HG02973 (cell line): Measurements from ENCODE around the gene SPACDR.

Source experiments
- ATAC-seq: cut with Tn5 transposase; IDR thresholded peaks from one replicate; pipeline ENCODE4 v1.9.1; 2021; ENCODE audit warnings: moderate library complexity; ENCODE audit not compliant: unreplicated experiment

SPACDR gene

GRCh38 chr7:100486111-100486636 is 22.1 kb upstream of the SPACDR start:
- ATAC-seq, result no peak

DNA sequence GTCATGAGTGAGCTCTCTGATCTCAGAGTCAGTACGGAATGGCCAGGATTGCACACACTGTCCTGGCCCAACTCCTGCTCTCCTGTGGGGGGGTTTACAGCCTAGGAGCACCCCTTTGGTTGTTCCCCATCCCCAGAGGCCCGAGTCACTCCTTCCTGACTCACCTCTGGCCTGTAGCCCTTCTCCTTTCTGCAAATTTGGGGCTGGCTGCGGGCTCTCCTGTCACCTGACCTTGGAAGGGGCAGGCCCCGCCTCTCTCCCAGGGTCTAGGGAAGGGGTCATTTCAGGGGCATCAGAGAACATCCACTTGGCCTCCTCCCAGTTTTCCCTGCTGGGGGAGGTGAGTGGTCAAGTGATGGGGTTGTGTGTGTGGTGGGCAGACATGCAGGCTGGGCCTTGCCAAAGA is 21.4 kb upstream of the SPACDR start:
- ATAC-seq, result no peak

GRCh38 chr7:100484673-100485045 is 20.6 kb upstream of the SPACDR start:
- no peak for ATAC-seq

DNA sequence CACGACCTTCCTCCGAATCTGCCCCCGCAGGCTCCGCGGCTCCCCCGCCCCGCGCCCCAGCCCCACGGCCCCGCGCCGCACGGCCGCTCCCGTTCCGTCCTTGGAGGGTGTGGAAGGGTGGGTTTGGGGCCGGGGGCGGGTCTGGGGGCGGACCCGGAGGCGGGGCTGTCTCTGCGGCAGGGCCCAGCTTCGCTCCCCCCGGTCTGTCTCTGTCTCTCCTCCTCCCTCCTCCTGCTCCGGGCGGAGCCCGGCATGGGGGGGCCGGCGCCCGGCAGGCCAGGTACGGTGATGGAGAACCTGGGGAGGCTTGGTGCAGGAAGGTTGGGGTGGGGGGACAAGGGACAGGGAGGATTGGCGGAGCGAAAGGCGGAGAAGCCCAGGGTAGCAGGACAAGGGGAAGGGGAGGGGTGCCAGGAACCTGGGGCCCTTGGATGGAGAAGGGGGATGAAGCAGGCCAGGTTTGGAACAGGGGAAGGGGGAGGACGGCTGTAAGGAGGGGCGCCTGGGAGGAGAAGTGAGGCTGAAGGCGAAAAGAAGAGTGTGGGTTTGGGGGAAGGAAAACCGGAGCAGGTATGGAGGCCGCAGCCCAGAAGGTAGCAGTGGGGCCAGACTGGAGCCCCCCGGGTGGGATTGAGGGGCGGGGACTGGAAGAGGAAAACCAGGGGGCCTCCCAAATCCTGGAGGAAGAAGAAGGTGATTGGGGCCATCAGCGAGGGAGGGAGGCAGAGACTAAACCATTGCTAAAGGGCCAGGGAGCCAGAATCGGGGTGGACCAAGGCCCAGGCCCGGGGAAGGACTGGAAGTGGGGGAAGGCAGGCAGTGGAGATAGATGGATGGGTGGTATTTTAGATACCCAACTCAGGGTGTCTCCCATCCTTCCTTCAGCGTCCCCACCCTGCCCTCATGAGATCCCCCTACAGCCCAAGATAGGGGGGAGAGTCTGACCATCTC is 19.9 kb upstream of the SPACDR start, which contains the start of gene NYAP1:
Gene NYAP1 (plus strand): TSS at position 206 of the 951 bp plus-strand sequence. CDS start 1,385 bp downstream, outside the sequence.
- peak; percentile 7 for ATAC-seq

DNA sequence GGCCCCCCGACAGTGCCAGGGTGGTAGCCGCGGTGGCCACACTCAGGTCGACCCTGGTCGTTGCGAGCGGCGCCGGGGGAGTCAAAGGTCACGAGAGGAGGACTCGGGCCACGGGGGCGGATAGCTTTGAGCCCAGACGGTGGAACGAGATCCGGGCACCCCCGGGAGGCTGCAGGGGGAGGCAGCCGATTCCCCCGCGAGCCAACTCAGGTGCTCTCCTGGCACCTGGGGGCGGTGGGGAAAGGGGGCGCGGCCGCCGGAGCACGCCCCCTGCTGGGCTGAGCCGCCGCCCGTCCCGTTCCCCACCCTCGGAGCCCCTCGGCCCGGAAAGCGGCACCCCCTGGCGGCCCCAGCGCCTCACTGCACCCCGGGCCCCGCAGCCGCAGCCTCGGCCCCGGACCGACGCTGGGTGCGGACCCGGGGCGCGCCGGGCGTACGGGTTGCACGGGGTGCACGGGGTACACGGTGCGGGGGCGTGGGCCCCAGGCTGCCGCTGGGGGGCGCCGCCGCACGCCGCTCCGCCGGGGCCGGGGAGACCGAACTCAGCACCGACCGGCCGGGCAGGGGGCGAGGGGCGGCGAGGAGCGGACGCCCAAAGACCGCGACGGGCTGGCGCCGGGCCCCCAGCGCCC is 19.1 kb upstream of the SPACDR start:
- peak; percentile 44 for ATAC-seq

DNA sequence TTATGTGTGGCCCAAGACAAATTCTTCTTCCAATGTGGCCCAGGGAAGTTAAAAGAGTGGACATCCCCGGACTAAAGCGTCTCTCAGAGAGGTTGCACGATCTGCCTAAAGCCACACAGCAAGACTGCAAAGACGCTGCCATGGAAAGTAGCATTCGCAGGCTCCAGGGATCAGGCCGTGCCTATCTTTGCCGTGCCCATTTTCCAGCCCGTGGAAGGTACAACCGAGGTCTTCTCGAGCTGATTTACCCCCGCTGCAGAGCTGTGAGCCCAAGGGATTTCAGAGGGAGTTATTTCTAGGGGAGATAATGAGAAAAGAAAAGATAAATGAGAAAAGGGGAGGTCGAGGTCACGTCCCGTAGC is 18.6 kb upstream of the SPACDR start:
- ATAC-seq, result no peak

DNA sequence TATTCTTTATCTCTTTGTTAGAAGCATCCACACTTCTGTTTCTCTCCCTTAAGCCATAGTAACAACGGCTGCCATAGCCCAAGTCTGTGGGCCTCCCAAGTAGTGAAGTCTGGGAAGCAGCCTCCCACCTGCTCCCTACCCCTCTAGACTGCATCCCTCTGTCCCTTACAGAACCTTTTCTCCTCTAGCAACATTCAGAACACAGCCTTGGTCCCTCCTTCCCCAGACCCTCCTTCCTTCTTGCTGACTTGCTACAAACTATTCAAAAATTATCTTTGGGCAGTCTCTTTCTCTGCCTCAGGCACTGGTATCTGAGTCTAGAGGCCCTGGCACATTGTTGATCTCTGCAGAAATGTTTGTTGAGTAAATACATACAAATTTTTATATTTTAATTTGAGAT is 17.4 kb upstream of the SPACDR start:
- no peak for ATAC-seq

- peak; percentile 49 for ATAC-seq
These were observed 15.0 kb upstream of the SPACDR start, which contains the start of gene TSC22D4 for GRCh38 chr7:100478958-100479660. TSC22D4 (minus strand) TSS chr7:100479214; CDS start chr7:100478038, 1,176 bp downstream.

DNA sequence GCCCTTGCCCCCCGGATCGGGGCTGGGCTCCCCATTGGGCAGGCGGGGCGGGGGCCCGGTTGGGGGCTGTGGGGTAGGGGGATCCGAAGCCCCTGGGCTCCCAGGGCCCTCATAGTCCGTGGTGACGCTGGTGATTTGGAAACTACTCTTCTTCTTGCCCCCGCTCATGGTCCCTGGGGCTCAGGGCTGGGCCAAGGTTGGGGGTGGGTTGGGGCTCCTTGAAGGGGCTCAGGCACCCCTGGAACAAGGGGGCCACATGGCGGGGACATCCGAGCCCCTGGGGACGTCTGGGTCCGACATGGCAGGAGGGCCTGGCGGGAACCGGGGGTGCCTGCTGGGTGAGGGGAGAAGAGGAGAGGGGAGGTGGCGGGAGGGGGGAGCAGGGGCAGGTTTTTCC is 13.8 kb upstream of the SPACDR start:
- no peak for ATAC-seq

DNA sequence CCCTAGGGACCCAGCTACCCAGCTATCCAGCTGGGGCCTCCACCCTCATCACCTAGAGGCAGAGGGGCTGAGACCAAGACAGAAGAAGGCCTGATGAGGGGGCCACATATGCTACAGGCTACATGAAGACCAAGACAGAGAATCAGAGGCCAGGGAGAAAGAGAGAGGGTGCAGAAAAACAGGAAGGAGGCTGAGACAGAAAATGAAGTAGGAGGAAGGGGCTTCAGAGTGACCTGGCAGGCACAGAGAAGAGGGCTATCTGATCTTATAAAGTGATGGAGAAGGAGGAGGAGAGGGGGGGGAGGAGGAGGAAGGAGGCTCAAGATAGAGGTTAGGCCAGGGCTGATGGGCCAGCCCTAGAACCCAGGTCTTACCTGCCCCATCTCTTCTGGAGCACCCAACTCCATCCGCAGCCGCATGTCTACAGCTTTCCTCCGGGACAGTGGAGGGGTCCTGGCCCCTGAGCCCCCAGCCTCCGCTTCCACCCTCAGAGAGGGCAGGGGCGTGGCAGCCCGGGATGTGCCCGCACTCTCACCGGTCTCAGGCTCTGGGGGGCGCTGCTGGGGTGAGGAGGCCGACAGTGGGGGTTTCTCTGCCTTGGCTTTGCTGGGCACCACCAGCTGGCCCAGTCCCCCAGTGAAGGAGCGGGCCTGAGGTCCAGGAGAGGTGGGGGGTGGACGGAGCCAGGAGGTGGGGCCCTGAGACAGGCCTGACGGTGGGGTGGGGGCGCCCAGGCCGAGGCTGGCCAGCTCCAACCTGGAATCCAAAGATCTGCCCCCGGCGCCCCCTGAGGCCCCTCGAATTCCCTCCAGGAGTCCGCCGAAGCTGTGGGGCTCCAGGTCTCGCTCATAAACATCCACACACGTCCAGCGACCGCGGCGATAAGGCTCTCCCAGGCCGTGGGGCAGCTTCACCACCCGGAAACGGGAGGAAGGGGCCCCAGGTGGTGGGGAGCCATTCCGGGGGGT is 13.1 kb upstream of the SPACDR start:
- ATAC-seq, result no peak

DNA sequence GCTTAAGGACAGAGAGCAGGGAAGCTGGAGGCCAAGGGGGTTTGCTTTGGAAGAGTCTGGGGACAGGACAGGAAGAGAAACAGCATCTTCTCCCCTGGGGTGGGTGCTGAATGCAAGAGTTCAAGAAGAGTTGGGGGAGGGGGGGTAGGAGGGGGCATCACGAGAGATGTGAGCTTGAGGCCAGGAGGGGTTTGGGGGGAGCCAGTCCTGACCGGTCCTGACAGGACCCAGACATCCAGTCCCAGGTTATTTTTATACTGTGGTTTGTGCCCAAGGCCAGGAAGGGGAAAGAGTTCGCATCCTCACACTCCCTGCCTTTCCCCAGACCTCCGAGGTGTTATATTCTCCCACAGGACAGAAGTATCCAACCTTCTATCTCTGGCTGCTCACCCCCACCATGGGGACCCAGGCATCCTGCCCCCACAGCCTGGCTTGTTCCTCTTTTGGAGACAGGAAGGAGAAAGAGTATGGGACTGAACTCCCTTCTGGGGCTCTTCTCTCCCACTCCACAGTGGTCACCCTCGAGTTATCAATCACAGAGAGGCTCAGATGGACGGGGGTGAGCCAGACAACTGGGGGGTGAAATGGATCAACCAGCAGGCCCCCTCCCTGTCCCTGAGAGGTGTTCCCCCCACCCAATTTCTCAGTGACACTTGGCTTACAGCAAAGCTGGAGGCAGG is 12.2 kb upstream of the SPACDR start:
- no peak for ATAC-seq

GRCh38 chr7:100475549-100475948 is 11.5 kb upstream of the SPACDR start:
- ATAC-seq, result no peak

DNA sequence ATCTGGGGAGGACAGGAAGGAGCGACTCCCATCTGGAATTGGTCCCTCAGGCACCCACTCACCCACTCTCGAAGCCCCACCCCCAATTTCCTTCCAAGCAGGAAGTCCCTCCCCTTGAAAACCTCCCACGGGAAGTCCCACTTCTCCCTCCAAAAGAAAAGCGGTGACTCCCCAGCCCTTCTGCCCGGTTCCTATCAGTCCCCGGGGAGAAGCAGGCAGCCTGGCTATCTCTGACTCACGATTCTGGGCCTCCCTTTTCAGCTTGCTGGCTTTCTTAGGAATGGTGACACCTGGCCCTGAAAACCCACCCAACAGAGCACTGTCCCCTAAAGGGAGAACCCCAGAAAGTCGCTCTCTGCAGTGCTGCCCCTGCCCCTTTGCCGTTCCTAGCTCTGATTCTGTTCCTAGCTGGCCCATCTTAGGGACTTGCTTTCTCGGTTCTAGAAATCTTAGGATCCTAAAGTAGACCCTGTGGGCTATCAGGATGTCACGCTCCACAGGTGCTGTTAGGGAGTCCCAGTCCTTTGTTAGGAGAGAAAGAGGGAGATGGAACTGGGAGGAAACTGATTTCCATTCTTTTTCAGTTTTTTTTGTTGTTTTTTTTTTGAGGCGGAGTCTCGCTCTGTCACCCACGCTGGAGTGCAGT is 8.9 kb upstream of the SPACDR start:
- no peak for ATAC-seq

DNA sequence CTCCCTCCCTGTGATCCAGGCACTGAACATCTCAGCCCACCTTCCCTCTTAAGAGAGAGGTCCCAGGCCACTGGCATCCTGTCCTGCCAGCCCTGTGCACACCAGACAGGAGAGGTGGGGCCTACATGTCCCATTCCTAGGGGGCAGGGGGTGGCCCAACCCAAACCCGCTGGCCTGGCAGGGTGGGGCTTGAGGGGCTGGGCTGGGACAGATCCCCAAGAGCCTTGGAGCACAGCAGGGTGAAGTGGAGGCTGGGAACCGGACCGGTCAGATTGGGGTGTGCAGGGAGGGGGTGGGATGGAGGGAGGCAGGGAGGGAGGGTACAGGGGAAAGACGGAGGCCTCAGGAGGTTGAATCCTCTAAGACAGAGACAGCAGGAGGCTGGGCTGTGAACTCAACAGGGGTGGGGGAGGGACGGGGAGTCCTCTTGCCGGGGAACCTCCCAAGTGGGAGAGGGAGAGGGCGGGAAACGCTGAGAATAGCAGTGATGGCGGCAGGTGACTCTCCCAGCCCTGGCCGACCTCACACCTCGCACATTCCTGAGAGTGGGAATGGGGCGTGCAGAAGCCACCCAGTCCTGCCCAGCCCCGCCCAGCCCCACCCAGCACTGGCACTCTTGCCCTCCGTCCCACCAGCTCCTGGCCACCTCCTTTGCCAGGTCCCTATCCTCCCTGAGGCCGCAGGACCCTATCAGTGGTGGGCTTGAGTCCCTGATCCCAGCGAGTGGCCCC is 8.2 kb upstream of the SPACDR start:
- ATAC-seq, result no peak

GRCh38 chr7:100471021-100471420 is 7.0 kb upstream of the SPACDR start:
- no peak for ATAC-seq

DNA sequence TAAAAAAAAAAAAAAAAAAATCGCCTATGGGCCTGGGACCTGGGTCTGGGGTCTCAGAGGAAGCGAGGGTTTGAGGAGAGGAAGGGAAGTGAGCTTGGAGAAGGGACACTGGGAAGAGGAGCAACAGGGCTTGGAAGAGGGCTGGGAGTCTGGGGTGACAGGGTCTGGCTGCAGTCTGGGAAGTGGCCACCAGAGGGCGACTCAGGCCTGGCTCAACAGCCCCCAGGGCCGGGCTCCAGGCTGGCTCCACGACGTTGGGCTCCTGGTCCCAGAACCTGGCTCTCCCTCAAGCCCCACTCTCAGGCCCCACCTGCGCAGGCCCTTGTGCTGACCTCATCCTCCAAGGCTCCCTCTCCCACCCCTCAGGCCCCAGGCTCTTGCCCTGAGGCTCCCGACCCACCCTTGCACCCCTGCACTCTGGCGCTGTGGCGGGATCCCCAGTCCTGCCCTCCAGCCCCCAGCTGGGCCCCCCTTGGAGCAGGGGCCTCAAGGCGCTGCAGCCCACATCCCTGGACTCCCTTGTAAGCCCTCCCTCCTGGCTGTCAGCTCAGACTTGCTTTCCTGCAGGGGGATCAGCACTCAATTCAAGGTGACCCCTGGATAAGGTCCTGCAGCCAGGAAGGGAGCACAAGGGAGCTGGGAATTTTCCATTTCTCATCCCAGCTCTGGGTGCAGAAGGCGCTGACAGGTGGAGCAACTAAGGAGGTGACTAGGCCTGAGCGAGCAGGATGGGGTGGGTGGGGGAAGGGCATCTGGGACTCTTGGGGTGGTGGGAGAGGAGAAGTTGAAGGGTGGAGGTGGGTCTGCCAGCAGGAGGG is 5.4 kb upstream of the SPACDR start:
- no peak for ATAC-seq

DNA sequence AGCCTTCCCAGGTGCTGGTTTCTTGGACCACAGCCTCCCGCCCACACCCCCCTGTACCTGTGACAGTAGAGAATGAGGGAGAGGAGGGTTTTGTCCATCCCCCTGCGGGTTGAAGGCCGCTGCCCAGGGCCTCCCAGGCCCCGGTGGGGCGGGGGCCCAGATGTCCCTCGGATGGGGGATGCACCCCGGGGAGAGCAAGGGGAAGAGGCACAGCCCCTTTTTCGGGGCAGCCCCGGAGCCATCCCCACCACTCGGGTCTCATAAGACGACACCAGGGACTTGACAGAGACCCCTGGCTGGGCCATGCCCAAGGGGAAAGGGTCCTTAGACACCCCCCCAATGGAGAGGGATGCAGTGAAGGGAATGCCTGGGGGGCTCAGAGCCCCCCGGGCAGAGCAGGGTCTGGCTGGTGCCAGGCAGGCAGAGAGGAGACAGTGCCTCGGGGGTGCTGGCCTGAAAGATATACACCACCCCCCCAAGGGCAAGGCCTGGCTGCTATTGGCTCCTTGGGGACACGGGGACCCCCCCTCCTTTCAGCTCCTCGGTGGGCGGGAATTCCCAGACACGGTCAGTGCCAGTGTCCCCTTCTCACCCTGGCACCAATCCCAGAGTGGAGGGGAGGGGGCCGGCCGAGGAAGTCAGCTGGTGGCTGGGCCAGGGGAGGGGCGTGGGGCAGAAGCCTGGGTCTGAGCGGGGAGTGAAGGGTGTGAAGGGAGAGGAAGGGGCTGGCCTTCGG is 3.7 kb upstream of the SPACDR start:
- ATAC-seq, result no peak
